ENCODE data around the gene CATSPER3.
"Not testable (repeated sequence)": the region's sequence is repeated elsewhere in the genome, so short reads cannot be mapped to it uniquely, and the experiment has no call there.

The CATSPER3 gene

DNA sequence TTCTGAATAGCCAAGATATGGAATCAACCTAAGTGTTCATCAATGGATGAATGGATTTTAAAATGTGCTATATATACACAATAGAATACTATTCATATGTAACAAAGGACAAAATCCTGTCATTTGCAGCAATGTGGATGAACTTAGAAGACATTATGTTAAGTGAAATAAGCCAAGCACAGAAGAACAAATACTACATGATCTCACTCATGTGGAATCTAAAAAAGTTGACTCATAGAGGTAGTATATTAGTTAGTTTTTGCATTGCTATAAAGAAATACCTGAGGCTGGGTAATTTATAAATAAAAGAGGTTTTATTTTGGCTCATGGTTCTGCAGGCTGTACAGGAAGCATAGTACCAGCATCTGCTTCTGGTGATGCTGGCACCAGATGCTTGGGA lies 8.1 kb downstream of the CATSPER3 start:
- DNase-seq, result no peak

DNA sequence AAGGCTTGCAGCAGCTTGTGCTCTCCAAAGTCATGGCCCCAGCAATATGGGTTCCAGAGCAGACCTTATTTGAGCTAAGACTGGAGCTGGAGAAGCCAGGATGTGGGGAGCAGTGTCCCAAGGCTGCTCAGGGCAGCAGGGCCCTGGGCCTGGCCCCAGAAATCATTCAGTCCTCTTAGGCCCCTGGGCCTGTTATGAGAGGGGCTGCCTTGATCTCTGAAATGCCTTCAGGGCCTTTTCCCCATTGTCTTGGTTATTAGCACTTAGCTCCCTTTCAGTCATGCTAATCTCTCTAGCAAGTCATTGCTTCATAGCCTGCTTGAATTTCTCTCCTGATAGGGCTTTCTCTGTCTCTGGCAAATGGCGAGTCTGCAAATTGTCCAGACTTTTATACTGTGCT lies 9.1 kb downstream of the CATSPER3 start:
- no peak for DNase-seq

DNA sequence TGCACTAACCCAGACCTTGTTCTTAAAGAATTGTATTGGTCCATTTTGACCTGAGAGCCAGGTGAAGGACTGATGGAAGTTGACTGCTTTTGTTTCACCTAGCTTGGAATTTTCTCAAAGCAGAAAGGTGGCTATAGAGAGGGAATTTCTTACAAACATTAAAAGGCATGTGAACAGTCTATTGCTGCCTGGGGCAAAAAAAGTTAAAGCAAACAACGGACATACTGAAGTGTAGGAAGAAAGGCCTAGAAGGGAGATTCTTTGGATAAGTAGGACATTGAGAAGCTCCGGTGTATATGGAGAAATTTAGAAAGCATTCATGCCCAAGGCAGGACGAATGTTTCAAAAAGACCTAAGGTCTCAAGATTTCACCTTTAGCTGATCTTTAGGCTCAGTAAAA lies 11.7 kb downstream of the CATSPER3 start:
- no peak for DNase-seq

DNA sequence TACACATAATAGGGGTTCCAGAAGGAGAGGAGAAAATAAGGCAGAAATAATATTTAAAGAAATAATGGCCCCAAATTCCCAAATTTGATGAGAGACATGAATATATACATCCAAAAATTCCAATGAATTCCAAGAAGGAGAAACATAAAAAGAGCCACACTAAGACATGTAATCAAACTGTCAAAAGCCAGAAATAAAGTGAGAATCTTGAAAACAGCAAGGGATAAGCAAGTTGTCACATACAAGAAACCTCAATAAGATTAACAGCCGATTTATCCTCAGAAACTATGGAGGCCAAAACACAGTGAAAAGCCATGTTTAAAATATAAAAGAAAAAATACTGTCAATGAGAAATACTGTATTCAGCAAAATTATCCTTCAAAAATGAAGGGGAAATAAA lies 14.5 kb downstream of the CATSPER3 start:
- no peak for DNase-seq

DNA sequence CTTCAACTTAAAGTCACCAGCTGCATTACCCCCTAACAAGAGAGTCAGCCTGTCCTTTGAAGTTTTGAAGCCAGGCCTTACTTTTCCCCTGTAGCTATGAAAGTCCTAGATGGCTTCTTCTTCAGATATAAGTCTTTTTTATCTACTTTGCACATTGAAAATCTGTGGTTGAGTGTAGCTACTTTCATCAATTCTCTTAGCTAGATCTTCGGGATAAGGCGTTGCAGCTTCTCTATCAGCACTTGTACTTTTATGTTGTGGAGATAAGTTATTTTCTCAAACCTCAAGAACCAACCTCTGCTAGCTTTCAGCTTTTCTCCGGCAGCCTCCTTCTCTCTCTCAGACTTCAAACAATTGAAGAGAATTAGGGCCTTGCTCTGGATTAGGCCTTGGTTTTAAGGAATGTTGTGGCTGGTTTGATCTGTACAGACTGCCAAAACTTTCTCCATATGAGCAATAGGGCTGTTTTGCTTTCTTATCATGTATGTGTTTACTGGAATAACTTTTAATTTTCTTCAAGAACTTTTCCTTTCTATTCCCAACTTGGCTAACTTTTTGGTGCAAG lies 21.6 kb downstream of the CATSPER3 start:
- DNase-seq, result no peak

DNA sequence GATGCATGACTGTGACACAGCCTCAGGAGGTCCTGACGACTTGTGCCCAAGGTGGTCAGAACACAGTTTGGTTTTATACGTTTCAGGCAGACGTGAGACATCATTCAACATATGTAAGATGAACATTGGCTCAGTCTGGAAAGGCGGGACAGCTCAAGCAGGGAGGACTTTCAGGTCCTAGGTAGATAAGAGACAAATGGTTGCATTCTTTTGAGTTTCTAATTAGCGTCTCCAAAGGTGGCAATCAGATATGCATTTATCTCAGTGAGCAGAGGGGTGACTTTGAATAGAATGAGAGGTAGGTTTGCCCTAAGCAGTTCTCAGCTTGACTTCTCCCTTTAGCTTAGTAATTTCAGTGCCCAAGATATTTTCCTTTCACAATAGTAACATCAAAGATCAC lies 22.5 kb downstream of the CATSPER3 start:
- DNase-seq, result not testable (repeated sequence)

DNA sequence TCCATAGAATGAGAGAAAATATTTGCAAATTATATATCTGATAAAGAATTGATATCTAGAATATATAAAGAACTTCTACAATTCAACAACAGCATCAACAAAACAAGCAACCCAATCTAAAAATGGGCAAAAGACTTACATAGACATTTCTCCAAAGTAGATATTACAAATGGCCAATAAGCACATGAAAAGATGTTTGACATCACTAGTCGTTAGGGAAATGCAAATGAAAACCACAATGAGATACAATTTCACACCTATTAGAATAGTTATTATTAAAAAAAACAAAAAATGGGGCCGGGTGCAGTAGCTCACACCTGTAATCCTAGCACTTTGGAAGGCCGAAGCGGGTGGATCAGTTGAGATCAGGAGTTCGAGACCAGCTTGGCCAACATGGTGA lies 24.4 kb downstream of the CATSPER3 start:
- DNase-seq, result no peak

DNA sequence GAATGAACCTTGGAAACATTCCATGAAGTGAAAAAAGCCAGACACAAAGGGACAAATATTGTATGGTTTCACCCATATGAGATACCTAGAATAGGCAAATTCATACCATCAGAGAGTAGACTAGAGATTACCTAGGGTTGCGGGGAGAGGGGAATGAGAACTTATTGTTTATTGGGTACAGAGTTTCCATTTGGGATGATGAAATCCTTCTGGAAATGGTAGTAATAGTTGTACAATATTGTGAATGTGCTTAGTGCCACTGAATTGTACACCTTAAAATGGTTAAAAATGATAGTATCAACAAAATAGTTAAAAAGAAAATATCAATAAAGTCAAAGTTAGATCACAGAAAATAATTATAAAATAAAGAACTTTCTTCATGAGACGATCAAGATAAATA lies 25.5 kb downstream of the CATSPER3 start:
- no peak for DNase-seq

DNA sequence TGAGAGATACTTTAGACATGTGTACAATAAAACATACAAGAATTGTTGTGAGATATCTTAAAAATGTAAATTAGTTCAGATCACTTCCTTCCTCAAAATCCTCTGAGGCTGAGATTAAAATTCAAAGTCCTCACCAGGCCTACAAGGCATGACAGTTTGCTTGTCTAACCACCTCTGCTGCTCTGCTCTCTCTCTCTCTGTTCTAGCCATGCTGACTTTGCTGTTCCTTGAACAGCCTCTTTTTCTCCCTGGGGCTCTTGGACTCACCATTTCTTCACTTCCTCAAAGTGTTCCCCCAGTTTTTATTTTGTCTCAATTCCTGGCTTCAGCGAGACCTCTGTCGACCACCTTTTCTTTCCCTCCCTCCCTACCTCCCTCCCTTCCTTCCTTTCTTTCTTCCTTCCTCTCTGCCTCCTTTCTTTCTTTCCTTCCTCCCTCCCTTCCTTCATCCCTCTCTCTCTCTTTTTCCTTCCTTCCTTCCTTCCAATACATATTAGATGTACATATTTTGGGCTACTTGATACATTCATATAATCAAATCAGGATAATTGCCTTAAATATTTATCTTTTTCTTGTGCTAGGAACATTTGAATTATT lies 27.0 kb downstream of the CATSPER3 start:
- DNase-seq, result no peak

DNA sequence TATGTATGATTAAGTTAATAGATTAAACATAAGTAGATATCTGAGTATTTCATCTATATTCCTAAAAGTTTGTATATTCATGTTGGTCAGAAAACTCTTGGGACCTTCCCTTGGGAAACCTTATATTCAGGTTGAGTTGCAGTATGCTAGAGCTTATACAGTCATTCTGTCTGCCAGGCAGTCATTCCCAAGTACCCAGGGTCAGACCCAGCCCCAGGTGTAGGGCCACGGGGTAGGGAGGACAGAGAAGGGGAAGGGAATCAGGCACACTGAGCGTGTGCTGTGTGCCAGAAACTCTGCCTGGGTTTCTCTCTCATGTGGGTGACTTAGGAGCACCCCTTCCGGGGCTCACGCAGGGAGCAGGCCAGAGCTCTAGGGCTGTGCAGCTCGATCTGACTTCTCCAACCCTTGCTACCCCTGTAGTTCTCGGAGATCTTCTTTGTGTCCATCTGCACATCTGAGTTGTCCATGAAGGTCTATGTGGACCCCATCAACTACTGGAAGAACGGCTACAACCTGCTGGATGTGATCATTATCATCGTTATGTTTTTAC lies 28.2 kb downstream of the CATSPER3 start:
- no peak for DNase-seq

DNA sequence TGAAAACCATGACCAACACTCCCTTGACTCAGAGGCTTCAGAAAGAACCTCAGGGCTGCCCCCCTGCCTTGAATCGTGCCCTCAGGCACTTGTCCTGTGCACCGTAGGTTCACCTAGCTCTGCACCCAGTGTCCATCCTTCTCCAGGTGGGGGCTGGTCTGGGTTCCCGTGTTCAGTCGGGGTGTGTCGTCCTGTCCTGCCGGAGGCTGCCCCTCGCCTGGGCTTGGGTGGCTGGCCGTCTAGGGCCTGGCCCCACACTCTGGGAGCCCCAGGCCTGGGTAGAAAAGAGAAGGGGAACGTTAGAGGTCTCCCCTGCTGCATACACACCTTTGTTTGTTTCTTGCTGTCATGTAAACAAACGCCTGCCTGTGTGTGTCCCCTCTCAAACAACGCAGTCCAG lies 29.3 kb downstream of the CATSPER3 start:
- no peak for DNase-seq

DNA sequence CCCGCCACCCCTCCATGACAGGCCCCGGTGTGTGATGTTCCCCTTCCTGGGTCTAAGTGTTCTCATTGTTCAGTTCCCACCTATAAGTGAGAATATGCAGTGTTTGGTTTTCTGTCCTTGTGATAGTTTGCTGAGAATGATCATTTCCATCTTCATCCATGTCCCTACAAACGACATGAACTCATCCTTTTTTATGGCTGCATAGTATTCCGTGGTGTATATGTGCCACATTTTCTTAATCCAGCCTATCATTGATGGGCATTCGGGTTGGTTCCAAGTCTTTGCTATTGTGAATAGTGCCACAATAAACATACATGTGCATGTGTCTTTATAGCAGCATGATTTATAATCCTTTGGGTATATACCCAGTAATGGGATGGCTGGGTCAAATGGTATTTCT lies 30.4 kb downstream of the CATSPER3 start:
- DNase-seq, result not testable (repeated sequence)

DNA sequence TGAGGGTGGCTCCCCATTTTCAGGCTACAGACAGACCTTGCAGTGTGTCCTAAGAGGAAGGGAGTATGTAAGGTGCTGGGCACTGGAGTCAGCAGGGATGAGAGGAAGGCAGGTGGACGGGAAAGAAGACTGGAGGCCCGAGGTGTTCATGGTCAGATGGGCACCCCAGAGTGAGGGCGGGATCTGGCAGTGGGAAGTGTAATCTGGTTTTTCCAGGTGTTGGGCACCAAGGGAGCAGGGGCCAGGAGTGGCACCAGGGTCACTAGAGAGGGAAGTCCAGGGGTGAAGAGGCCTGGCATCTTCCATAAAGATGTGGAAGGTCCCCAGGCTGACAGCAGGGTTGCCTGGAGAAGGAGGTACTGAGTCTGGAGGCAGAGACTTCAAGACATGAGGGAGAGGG lies 36.7 kb downstream of the CATSPER3 start:
- no peak for DNase-seq

DNA sequence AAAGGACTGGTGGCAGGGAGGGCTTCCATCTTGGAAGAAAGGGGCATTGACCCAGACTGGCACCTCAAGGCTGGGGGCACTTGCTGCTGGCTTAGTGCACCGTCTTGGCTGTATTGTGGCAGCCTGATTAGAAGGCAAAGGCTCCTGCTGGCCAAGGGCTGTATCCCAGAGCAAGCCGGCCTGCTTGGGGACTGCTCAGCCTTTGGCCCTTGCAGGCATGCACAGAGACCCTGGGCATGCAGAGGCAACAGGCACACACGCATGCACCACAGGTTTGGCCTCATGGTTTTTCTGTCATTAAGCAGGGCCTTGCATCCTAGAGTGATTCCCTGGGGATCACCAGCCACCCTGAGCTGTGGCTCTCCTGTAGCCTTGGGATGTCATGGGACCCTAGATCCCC lies 37.4 kb downstream of the CATSPER3 start:
- no peak for DNase-seq

DNA sequence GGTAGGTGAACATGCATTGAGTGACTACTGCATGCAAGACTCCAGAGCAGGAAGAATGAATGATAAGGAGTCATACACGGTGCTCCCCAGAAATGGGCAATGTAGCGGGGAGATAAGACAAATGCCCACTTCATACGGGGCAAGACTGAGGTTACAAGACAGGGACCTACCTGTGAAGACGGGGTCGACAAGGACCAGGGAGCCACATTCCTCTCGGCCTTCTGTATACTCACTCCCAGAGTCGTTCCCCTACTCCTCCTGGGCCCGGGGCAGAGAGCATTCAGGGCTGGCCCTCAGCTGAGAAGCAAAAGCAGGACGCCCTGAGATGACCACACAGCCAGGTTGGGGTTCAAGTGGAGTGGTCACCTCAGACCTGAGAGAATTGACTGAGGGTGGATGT lies 39.6 kb downstream of the CATSPER3 start:
- DNase-seq, result no peak

DNA sequence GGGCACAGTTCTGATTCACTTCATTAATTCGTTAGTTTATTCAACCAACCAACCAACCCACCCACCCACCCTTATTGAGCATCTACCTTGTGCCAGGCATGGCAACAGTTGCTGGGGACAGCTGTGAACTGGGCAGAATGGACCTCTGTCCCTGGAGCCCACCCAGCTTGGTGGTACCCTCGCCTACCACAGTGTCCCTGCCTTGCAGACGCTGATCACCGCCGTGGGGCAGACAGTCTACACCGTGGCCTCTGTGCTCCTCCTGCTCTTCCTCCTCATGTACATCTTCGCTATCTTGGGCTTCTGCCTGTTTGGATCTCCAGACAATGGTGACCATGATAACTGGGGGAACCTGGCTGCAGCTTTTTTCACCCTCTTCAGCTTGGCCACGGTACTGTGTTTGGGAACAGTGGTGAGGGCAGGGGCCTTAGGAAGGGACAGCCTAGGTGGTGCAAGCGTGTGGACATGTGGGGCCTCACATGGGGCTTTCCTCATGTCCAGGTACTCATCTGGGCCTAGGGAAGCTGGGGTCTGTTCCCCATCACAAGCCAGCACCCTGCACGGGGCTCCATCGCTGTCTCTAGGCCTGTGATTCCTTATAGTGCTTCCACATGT lies 40.1 kb downstream of the CATSPER3 start:
- DNase-seq, result no peak

DNA sequence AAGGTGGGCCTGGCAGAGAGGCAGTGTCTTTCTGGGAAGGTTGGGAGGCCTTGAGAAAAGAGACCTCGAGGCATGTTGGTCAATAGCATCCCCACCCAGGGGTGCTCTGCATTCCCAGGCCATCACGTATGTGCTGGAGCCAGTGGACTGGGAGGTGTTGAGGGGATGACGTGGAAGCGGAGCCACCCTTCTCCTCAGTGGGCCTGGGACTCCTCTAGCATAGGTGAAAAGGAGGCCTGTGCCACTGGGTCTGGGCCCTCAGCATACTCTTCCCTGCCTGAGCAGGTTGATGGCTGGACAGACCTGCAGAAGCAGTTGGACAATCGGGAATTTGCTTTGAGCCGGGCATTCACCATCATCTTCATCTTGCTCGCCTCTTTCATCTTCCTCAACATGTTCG lies 40.8 kb downstream of the CATSPER3 start:
- no peak for DNase-seq

DNA sequence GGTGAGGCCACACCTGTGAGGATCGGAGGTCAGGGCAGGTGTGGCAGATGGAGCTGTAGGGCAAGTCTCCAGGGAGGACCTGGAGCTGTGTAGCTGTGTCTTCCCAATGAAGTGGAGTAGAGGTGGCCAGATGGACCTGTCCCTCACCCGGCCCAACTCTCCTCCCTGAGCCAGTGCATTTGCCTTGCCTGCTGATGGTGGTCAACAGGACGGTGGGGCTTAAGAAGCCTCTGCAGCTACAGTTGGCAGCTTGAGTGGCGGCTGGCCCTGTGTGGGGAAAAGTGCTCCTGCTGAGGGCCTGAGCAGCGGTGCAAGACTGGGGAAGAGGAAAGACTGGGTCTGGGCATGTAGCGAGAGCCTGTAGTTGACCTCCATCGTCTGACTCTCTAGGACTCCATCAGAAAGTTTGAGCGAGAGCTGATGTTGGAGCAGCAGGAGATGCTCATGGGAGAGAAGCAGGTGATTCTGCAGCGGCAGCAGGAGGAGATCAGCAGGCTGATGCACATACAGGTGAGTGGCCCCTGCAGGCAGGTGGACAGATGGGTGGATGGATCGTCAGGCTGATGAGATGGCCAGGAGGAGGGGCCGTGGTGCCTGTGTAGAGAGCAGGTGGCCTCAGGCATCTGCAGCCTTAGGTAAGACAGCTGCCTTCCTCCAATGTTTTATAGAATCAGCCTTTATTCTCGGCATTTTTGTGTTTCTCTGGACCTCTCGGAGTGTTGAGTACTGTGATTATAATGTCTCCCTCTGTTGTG lies 41.5 kb downstream of the CATSPER3 start:
- no peak for DNase-seq

DNA sequence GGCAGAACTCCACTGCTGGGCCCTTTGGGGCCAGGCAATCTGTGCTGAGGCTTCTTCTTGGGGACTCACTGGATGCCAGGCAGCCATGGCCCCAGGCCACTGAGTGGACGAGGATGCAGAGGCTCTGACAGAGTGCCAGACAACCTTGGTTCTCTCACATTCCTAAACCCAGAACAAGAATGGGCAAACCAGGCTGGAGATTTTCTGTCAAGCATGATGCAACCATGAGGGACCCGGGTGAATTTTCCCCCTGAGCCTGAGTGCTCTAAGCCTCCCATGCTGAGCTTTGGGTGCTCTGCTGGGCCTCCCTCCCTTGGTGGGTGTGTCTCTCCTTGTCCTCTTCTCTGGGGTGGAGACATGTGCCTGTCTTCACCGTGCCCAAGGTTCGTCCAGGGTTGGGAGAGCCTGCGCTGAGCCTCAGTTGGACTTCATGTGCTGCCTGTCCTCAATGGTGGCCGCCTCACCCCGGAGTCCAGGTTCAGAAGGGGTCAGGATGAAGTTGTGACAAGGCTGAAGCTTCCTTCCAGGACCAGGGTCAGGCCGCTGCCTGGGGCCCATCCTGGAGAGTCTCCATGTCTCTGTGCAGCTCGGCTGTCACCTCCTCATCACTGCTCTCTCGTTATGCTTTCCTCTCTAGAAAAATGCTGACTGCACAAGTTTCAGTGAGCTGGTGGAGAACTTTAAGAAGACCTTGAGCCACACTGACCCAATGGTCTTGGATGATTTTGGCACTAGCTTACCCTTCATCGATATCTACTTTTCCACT lies 42.2 kb downstream of the CATSPER3 start:
- DNase-seq, result no peak

DNA sequence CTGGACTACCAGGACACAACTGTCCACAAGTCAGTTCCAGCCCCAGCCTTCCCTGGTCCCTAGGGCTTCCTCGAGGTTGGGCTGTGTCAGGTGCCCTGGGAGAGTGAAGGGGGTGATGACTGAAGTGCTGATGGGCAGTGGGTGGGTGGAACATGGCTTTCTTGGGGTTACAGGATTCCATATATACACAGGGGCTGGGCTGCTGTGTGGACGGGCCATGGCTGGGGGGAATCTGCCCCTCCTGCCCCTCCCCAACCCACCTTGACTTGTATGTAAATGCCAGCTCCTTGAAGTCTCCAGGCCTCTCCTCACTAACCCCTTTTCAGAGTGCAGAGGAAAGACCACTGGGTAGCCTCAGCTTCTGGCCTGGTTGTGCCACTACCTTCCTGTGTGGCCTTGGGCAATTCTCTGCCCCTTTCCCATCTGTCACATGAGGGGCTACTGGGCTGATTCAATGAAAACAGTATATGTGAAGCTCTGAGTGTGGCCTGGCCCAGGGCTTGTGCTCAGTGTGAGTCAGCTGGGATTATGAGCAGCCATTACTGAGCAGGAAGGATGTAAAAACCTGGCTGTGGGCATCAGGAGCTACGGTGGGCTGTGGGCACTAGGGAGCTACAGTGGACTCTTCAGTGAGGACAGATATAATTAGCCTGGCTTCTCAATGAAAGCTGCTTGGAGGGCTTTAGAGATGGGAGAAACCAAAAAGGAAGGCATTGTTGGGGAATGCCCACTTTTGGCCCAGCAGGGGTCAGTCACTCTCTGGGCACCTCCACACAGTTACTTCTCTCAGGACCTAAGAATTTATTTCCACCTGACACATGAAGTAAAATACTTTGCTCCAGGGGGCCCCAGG lies 43.0 kb downstream of the CATSPER3 start:
- no peak for DNase-seq

DNA sequence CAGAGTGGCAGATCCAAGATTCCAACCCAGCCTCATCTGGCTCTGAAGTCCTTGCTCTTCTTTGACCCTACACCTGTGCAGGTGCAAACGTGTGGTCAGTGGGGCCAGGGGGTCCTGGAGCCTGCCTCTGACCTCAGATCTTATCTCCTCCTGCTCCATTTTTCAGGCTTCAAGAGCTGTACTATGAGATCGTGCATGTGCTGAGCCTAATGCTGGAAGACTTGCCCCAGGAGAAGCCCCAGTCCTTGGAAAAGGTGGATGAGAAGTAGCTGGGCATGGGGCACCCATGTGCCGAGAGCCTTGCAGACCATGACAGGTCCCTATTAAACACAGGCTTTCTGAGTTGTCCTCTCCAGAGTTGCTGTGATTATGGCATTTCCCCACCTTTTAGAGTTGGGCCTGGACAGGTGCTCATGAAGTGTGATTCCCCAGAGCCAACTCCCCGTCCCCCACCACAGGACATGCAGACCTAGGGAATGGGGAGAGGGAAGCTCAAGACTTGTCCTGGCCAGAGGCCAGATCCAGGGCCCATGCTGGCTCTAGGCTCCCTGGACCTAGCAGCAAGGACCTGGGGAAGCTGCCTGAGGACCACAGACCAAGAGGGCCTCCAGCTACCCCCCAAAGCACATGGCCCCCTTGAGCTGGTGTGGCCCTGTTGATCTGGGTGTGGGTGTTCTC lies 43.8 kb downstream of the CATSPER3 start:
- no peak for DNase-seq
